Esophagus (tissue), 2 donors: ENCODE results near the gene TMEM240. TPM values are rescaled to one million over a fixed set of nuclear protein-coding genes. Genes with fewer than 3 reads are reported as not detected.

Source experiments
- H3K27ac ChIP-seq, 2 donors: one replicate each; pipeline ENCODE4 v1.5.1; 2013; ENCODE audit warnings: low read depth in 2 of 2, mild to moderate bottlenecking in 2 of 2, inconsistent platforms in 1 of 2, low read length in 1 of 2, moderate library complexity in 1 of 2
- H3K27me3 ChIP-seq, 2 donors: one replicate each; pipeline ENCODE4 v1.6.1; 2013; ENCODE audit warnings: low read length in 2 of 2, control low read depth in 1 of 2, mild to moderate bottlenecking in 1 of 2; ENCODE audit not compliant: insufficient read depth in 2 of 2, control insufficient read depth in 1 of 2
- H3K36me3 ChIP-seq, 2 donors: one replicate each; pipeline ENCODE4 v1.6.1; 2013; ENCODE audit warnings: low read length in 1 of 2; ENCODE audit not compliant: control insufficient read depth in 2 of 2, insufficient read depth in 2 of 2
- H3K4me1 ChIP-seq, 2 donors: one replicate each; pipeline ENCODE4 v1.6.1; 2013; ENCODE audit warnings: low read length in 1 of 2; ENCODE audit not compliant: control insufficient read depth in 2 of 2, insufficient read depth in 2 of 2
- H3K4me3 ChIP-seq, 2 donors: one replicate each; pipeline ENCODE4 v1.5.1; 2013; ENCODE audit warnings: low read length in 2 of 2, mild to moderate bottlenecking in 2 of 2, low read depth in 1 of 2, moderate library complexity in 1 of 2
- H3K9me3 ChIP-seq, 2 donors: one replicate each; pipeline ENCODE4 v1.6.1; 2013; ENCODE audit warnings: mild to moderate bottlenecking in 2 of 2, low read depth in 1 of 2, low read length in 1 of 2, moderate library complexity in 1 of 2; ENCODE audit not compliant: control insufficient read depth in 2 of 2, insufficient read depth in 1 of 2
- WGBS, 2 donors: extraction: QIAGEN DNeasy Blood & Tissue Kit; methylation state at CpG; one replicate each; pipeline ENCODE4 v1.1.7; 2013; 5-methylcytosine and 5-hydroxymethylcytosine counted together
- polyA plus RNA-seq, 2 donors: library from polyadenylated mRNA; stranded (reverse); fragments of 200-250 nt; gene quantifications; one replicate each; pipeline ENCODE4 v1.2.3, GENCODE V29; 2013
- donor health status: healthy with polysubstance abuse.
- donor health status: Bipolar disorder and iron deficiency.

The TMEM240 gene
- polyA plus RNA-seq, 2 donors, result 2.1 to 3.1 TPM

DNA sequence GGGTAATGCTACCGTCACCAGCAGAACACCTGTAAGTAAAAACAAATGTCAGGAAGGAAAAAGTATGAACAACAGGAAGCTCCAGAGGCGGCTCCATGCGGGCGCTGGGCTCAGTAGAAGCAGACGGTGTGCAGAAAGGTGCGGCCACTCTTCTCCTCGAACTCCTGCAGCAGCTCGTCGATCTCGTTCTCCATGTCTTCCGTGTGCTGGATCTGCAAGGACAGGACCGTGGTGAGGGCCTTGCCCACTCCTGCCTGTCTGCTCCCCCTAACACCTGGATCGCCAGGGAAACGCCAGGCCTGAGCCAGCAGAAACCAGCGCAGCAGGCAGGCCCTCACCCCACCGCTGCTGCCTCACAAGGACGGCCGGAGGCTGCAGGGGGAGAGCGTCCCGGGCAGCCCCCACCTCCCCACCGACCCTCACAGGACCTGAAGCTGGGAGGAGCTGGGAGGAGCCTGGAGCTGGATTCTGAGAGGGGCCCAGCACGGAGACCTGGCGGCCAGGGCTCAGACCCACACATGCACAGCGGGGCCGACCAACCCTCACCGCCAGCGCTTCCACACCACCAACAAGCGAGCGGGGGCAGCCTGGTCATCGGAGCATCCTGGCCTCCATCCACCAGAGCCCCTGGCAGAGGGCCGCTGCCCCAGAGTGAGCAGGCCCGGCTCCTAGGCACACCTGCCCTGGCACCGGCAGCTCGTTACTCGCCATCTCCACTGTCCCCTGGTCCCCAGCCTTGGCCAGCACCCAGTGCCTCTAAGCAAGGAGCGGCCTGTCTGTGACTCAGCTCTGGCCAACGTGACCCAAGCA is 1.7 kb upstream of the TMEM240 start:
- peak overlapping the region in 1 of 2 donors; percentile 37 for H3K27ac ChIP-seq
- H3K4me1 ChIP-seq, result peaks cover 0 to 7% of the 10 kb centered on the region in 2 donors
- H3K4me3 ChIP-seq, result no peak overlapping the region
- peaks cover 0 to 40% of the 10 kb centered on the region in 2 donors for H3K36me3 ChIP-seq
- no peaks in the 10 kb centered on the region for H3K9me3 ChIP-seq
- H3K27me3 ChIP-seq, result no peaks in the 10 kb centered on the region
- whole genome bisulfite sequencing, 2 donors, result 78 to 81% methylated on average over 35 to 37 of the region's 37 CpGs

DNA sequence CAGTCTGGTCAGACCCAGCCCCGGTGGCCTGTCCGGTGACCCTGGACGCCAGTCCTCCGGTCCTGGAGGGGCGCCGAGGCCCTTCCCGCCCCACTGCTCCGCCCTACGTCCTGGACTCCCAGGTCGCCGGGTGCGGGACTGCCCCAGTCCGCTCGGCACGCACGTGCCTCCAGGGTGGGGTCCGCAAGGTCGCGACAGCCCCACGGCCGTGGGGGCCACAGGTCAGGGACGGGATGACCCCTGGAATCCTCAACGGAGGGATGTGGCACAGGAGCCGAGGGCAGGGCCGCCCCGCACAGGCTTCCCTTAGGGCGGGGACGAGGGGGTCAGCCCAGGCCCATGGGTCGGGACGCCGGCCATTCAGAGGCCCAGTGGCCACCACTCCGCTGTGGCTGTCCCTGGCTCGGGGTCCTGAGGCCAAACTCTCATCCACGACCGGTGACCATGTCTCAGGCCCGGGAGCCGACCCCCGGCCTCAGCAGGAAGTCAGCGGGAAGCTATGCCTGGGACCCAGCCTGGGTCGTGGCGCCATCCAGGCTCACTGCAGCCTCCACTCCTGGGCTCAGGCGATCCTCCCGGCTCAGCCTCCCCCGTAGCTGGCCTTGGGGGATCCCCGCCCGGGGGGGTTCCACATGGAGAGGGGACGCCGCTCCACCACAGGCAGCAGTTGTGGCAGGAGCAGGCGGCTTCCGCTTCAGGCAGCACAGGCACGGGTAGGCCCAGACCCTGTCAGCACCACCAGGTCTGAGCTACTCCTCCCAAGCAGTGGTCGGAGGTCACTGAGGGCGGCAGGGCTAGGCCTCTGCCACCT is 599 bp upstream of the TMEM240 start:
- Histone ChIP-seq H3K27ac (peak overlapping the region in 1 of 2 donors; percentile 0), H3K36me3 (peaks cover 0 to 44% of the 10 kb centered on the region in 2 donors), H3K27me3 (no peaks in the 10 kb centered on the region), H3K4me1 (peaks cover 0 to 7% of the 10 kb centered on the region in 2 donors), H3K9me3 (no peaks in the 10 kb centered on the region), H3K4me3 (peak overlapping the region; percentile 22 to 41)
- 58% methylated on average over 51 to 53 of the region's 53 CpGs for WGBS, 2 donors

DNA sequence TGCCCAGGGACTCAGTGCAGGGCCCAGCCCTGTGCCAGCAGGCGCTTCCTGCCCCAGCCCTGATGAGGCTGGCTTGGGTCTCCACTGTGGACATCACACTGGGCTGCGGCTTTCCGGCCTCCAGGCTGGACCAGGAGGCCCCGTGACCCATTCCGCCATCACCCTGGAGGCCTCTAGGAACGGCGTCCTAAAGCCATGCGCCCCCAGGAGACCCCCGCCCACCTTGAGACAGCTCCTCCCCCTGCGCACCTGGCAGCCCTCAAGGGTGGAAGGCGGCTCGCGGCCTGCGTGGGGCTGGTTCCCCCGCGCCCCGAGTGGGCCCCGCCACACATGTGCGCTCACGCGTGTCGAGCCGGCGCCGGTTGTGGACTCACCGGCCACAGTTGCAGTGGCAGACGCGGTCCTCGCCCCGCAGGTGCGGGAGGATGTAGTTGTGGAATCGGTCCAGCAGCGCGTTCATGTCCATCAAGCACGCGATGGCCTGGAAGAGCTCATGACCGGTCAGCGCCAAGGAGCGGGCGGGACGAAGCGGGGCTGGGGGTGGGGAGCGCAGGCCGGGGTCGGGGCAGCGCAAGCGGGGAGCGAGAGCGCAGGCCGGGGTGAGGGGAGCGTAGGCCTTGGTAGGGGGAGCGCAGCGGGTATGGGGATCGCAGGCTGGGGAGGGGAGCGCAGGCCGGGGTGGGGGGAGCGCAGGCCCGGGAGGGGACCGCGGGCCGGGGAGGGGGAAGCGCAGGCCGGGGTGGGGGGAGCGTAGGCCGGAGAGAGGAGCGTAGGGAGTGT is 924 bp downstream of the TMEM240 start:
- Histone ChIP-seq H3K4me3 (peak overlapping the region; percentile 32 to 41), H3K36me3 (peaks cover 0 to 49% of the 10 kb centered on the region in 2 donors), H3K27me3 (no peaks in the 10 kb centered on the region), H3K9me3 (no peaks in the 10 kb centered on the region), H3K27ac (no peak overlapping the region), H3K4me1 (peaks cover 0 to 7% of the 10 kb centered on the region in 2 donors)
- WGBS, 2 donors, result 15 to 24% methylated on average over 59 to 66 of the region's 66 CpGs

DNA sequence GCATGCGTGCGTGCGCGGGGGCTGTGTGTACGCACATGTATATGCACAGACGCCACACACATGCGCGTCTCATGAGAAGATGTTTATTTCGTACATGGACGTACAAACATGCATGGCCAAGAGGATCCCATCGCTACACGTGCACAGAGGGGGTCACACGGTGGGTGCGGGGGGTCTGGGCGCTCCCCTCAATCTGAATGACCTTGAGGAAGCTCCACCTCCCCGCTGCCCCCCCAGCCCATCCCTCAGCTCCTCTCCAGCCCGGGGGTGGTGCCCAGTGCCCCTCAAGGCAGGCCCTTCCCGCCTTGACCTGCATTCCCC is 1.5 kb downstream of the TMEM240 start:
- Histone ChIP-seq H3K4me3 (no peak overlapping the region), H3K36me3 (peaks cover 0 to 51% of the 10 kb centered on the region in 2 donors), H3K9me3 (no peaks in the 10 kb centered on the region), H3K27me3 (no peaks in the 10 kb centered on the region), H3K27ac (no peak overlapping the region), H3K4me1 (peaks cover 0 to 7% of the 10 kb centered on the region in 2 donors)
- WGBS, 2 donors, result 82 to 85% methylated on average over 18 of the region's 18 CpGs

DNA sequence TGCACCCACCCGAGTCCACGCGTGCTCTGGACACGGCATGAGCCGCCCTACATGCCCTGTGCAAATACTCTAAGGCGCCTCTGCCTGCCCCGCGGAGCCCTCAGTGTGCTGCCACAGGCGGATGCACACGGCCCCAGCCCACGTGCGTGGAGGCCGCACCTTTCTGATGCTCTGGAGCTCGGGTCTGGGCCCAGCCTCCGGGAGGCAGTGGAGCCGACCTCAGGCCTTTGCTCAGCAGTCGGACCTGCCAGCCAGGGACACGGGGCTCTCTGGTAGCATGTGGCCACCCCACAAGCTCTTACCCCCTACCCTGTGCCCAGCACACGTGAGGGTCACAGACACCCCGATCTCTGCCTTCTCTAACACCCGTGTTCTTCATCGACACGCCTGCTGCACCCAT is 2.1 kb downstream of the TMEM240 start:
- Histone ChIP-seq H3K9me3 (no peaks in the 10 kb centered on the region), H3K27ac (no peak overlapping the region), H3K36me3 (peaks cover 0 to 45% of the 10 kb centered on the region in 2 donors), H3K4me1 (peaks cover 0 to 6% of the 10 kb centered on the region in 2 donors), H3K4me3 (no peak overlapping the region), H3K27me3 (no peaks in the 10 kb centered on the region)
- WGBS, 2 donors, result 89 to 92% methylated on average over 23 of the region's 23 CpGs

DNA sequence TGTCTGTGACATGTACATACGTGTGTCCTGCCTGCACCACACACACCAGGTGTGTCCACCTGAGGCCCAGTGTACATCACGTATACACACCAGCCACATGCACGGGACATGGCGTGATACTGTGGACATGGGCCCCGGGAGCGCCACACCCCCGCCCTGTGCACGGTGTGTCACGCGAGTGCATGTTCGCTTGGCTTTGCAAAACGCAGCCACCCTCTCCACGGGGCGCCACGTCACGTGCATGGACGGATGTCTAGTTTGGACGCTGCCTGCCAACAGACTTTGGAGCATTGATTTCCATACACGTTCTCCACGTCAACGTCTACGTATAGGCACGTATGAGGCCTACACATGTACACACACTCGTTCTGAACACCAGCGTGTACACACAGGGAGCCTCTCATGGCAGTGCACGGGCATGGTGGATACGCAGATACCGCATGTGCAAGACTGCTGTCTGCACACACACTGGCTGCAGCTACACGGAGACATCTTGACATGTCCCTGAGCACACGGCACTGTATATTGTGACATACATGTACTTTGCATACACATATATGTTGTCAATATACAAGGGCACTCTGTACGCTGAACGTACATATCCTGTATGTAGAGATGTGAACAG is 2.7 kb downstream of the TMEM240 start:
- Histone ChIP-seq H3K27me3 (no peaks in the 10 kb centered on the region), H3K9me3 (no peaks in the 10 kb centered on the region), H3K4me1 (peaks cover 0 to 2% of the 10 kb centered on the region in 2 donors), H3K36me3 (peaks cover 0 to 39% of the 10 kb centered on the region in 2 donors), H3K4me3 (no peak overlapping the region), H3K27ac (no peak overlapping the region)
- WGBS, 2 donors, result 91 to 92% methylated on average over 32 of the region's 32 CpGs

DNA sequence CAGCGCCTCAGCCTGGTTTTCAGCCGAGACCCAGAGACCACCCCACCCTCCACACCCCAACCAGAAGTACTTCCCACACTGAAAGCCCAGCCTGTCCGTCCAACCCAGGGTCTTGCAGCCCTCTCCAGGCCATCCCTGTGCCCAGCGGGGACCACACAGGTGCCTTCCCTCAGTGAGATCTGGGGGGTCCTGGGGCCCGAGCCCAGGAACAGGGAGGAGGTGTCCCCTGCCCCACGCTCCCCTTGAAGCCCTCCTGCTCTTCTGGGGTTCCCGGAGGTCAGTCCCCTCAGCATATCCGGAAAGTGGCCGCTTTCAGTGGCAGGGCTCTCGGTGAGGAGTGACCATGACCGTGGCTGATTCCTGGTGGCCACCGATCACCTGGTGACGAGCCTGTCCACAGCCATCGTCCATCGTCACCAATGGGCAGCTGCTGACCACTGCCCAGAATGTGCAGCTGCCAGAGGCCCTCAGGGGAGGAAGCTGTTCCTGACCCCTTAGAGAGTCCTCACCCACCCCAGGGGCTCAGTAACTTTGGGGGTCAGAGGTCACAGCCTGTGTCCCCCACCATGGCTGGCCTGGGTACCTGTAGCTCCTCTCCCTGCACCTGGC is 3.4 kb downstream of the TMEM240 start:
- Histone ChIP-seq H3K27ac (no peak overlapping the region), H3K36me3 (peaks cover 0 to 32% of the 10 kb centered on the region in 2 donors), H3K9me3 (peaks cover 0 to 3% of the 10 kb centered on the region in 2 donors), H3K4me3 (no peak overlapping the region), H3K27me3 (no peaks in the 10 kb centered on the region), H3K4me1 (peaks cover 0 to 2% of the 10 kb centered on the region in 2 donors)
- WGBS, 2 donors, result 89 to 90% methylated on average over 15 of the region's 15 CpGs

DNA sequence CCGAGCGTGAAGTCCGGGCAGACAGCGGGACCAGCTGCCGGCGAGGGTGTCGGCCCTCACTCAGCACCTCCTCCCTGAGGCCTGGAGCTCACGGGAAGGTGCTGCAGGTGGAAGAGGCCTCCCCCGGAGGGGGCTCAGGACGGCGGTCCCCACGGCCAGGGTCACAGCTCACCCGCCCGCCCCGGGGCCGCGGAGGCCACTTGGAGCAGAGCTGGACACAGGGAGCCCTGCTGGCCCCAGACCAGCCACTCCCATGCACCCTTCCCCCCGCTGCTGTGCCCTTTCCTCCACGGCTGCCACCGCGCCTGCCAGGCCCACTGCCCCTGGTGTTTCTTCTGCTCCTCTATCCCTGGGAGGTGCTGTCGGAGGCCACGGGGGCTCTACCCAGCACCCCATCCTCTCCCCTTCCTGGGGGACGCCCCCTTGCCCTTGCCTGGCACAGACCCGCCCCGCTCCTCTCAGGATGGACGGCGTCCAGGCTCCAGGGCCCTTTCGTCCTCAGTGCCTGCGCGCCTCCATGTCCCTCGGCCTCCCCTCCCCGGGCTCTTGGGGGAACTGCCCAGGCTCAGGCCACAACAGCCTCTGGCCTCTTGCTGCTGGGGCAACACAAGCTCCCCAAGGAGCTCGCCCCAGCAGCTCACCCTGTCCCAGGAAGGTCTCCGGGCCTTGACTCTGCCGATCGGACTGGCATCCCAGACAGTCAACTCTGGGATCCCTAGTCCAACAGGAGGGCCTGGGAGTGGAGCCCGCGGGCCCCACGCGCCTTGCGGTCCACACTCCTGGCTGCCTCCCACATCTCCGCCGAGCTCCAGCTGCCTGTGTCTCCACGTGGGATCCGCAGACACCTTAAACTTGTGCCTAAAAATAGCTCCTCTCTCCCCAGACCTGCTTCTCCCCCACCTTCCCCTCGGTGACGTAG is 4.1 kb downstream of the TMEM240 start:
- no peaks in the 10 kb centered on the region for H3K27me3 ChIP-seq
- no peak overlapping the region for H3K4me3 ChIP-seq
- WGBS, 2 donors, result 79 to 81% methylated on average over 39 to 48 of the region's 48 CpGs
- H3K9me3 ChIP-seq, result peaks cover 0 to 3% of the 10 kb centered on the region in 2 donors
- peaks cover 0 to 27% of the 10 kb centered on the region in 2 donors for H3K36me3 ChIP-seq
- peaks cover 0 to 2% of the 10 kb centered on the region in 2 donors for H3K4me1 ChIP-seq
- H3K27ac ChIP-seq, result no peak overlapping the region
